ENCODE measurements around the gene GPR55.

The GPR55 gene

DNA sequence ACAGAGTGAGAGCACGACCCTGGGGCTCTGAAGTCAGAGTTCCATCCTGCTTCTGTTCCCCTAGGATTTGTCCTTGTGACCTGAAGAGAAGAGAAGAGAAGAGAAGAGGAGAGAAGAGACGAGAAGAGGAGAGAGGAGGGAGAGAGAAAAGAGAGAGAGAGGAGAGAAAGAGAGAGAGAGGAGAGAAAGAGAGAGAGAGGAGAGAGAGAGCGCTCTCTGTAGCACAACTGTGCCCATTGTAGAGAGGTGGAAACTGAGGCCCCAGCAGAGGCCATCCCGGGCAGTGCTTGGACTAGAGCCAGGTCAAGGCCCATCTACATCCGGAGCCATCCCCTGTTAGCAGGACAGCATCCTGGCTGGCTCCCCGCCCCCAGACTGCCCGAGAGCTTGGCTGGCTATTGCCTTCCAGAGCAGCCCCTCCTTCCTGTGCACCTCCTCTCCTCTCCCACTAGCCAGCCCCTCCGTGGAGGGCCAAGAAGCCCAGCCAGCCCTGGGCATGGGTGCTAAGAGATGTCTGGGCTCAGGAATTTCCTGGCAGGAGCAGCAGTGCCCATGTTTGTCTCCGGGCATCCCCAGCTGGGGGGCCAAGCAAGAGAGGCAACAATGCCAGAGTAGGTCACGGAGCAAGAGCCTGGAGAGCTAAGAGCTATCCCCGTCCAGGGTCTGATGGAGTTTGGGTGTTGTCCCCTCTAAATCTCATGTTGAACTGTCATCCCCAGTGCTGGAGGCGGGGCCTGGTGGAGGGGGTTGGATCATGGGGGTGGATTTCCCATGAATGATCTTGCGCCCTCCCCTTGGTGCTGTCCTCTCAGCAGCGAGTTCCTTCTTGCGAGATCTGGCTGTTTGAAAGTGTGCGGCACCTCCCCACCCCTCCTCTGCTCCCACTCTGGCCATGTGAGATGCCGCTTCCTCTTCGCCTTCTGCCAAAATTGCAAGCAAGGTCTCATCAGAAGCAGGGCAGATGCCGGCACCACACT, 18.2 kb upstream of the GPR55 start:
- peak overlapping the region; percentile 66 for H3K4me3 ChIP-seq (ENCODE audit: low read depth, low read length)
- TF ChIP-seq, protein P1, sequence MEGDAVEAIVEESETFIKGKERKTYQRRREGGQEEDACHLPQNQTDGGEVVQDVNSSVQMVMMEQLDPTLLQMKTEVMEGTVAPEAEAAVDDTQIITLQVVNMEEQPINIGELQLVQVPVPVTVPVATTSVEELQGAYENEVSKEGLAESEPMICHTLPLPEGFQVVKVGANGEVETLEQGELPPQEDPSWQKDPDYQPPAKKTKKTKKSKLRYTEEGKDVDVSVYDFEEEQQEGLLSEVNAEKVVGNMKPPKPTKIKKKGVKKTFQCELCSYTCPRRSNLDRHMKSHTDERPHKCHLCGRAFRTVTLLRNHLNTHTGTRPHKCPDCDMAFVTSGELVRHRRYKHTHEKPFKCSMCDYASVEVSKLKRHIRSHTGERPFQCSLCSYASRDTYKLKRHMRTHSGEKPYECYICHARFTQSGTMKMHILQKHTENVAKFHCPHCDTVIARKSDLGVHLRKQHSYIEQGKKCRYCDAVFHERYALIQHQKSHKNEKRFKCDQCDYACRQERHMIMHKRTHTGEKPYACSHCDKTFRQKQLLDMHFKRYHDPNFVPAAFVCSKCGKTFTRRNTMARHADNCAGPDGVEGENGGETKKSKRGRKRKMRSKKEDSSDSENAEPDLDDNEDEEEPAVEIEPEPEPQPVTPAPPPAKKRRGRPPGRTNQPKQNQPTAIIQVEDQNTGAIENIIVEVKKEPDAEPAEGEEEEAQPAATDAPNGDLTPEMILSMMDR (IDR thresholded peaks at IDR 0.05; ENCODE audit: insufficient read depth, low read depth, low read length, missing control alignments) = no peak
- DNase-seq (ENCODE audit: low read depth) = peak; percentile 97

DNA sequence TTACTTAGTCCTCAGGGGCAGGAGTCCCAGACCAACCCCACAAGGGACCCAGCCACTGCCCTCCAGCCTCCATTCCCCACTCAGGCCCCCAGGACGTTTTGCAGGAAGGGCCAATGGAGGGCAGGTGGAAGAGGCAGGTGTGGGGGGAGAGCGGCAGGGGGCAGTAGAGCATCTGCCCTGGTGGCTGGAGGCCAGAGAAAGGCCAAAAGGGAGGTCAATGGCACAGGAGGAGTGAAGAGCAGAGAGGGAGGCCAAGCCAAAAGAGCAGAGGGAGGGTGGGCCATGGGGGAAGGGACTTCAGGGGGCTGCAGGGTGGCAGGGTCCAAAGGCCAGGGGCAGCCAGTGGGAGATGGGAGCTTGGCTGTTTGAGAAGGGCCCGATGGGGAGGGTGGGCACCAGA, 17.3 kb upstream of the GPR55 start:
- H3K4me3 ChIP-seq (ENCODE audit: low read depth, low read length) = no peak overlapping the region
- peak; percentile 72 for DNase-seq (ENCODE audit: low read depth)
- TF ChIP-seq, protein P1 (IDR thresholded peaks at IDR 0.05; ENCODE audit: insufficient read depth, low read depth, low read length, missing control alignments) = peak; percentile 72

DNA sequence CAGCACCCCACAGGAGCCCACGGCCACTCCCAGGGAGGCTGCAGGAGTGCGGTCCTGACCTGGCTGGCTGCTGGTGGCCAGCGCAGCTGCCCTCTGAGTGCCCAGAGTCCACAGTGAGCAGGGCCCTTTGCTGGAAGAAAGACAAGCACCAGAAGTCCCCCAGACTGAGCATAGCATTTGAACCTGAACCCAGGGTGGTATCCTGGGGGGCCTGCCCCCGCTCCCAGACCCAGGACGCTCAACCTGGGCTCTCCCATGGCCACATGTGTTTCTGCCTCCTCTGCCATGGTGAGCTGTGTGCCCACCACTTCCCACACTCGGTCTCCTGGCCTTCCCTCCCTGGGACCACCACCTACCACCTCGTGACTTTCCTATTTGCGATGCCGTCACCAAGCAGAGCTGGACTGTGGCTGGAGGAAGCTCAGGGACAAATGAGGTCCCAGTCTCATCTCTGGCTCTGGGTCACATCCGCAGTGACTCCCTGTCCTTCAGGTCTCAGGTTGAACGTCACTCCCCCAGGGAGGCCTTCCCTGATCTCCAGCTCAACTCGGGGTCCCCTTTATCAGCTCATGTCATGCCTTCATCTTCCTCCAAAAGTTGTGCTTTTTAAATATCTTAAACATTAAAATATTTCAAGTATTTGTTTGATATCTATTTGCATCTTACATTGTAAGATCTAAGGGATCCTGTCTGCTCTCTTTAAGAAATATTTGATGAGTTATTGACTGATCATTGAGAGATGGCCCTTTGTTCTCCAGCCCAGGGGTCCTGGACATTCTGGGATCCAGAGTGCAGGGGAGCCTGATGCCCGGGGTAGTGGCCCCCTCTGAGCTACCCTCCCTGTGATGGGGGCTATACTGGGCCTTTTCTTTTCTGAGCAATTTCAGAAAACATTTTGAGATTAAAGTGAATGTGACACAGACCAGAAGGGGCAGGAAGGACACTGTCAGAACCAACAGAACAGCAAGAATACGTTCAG, 16.4 kb upstream of the GPR55 start:
- TF ChIP-seq, protein P1 (IDR thresholded peaks at IDR 0.05; ENCODE audit: insufficient read depth, low read depth, low read length, missing control alignments) = no peak
- no peak for DNase-seq (ENCODE audit: low read depth)
- H3K4me3 ChIP-seq (ENCODE audit: low read depth, low read length) = no peak overlapping the region

DNA sequence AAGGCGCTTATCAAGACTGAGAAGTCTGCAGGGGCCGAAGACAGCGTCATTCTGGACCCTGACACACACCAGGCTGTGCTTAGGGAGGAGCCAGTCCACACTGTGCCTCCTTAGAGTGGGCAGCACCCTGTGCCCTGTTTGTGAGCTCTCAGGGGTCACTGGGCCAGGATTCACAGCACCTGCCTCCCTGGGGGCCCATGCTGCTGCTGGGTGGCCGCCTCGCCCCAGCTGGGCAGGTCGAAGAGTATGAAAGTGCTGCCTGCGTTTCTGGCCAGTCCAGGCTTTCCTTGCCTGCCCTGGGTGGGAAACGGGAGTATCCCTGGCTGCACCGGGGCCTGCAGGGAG, 15.4 kb upstream of the GPR55 start:
- TF ChIP-seq, protein P1 (IDR thresholded peaks at IDR 0.05; ENCODE audit: insufficient read depth, low read depth, low read length, missing control alignments) = no peak
- DNase-seq (ENCODE audit: low read depth) = no peak
- H3K4me3 ChIP-seq (ENCODE audit: low read depth, low read length) = no peak overlapping the region

DNA sequence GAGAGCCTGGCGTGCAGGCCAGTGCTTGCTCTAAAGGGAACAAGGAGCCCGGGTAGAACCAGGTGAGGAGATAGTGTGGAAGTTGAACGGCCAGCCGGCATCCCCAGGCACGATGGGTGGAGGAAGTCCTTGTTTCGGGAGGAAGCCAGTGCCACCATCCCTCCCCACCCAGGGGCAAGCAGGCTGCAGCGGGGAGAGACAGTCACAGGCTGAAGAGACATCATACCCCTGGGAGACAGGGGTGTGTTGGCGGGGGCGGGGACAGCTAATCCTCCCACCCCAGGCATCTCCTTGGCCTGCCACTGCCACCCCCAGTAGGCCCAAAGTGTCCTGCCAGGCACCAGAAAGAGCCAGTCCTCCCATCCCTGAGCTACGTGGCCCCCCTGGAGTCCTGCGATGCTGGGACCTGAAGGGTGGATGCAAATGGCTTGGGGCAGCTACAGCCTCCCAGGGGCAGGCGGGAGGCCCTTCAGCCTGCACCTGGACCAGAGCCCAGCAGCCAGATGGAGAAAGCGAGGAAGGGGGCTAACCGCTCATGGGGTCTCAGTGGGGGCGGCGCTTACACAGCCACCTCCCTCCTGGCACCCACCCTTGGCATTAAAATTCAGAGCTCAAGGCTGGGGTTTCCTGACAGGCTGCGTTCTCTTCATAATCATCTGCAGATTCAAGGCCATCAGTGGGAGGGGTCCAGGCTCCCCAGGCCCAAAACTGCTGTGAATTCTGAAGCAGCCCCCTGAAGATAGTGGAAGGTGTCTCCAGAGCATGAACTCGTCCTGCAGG, 14.8 kb upstream of the GPR55 start:
- DNase-seq (ENCODE audit: low read depth) = no peak
- TF ChIP-seq, protein P1 (IDR thresholded peaks at IDR 0.05; ENCODE audit: insufficient read depth, low read depth, low read length, missing control alignments) = no peak
- H3K4me3 ChIP-seq (ENCODE audit: low read depth, low read length) = no peak overlapping the region

DNA sequence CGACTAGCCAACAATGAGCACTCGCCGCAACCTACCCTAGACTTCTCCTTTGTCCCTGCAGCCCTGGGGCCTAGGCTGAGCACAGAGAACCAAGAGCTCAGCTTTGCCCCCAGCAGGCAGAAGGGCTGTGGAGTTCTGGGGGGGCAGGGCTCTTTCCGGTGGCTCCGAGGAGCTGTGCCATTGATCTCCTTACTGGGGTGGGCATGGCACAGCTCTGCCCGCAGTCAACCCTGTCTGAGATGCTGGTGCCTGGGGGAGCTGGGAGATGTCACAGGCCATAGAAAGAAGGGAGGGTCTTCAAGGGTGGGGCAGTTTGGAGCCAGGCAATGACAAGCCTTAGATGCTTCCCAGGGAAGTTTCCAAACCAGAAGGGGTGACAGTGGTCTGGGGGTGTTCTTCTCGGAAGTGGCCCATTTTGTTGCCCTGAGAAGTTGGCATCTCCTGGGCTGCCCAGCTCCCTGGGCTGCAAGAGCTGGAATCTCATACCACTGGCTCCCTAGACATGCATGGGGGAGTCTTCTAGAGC, 14.1 kb upstream of the GPR55 start:
- no peak overlapping the region for H3K4me3 ChIP-seq (ENCODE audit: low read depth, low read length)
- DNase-seq (ENCODE audit: low read depth) = no peak
- TF ChIP-seq, protein P1 (IDR thresholded peaks at IDR 0.05; ENCODE audit: insufficient read depth, low read depth, low read length, missing control alignments) = no peak

Measured in GM12865 (cell line).